PFSK-1 (cell line): Measurements from ENCODE around the gene CSTA.

Experiments used
- FOXP2 ChIP-seq: optimal IDR thresholded peaks from 2 replicates; pipeline ENCODE3; 2011; ENCODE audit warnings: borderline replicate concordance, control low read depth, inconsistent platforms; ENCODE audit not compliant: insufficient read depth; ENCODE audit errors: extremely low read length, extremely low read depth
- POLR2AphosphoS5 ChIP-seq: IDR thresholded peaks from 2 replicates; pipeline ENCODE4 v1.6.1; 2012; ENCODE audit warnings: low read depth, mild to moderate bottlenecking, control low read depth, low read length, moderate library complexity
- REST ChIP-seq, 2 experiments: IDR thresholded peaks; 2 replicates each; pipeline versions ENCODE4 v1.6.1 to v1.8.0; 2011 to 2012; ENCODE audit warnings: low read depth in 2 of 2, low read length in 2 of 2, control low read depth in 1 of 2, inconsistent platforms in 1 of 2, mild to moderate bottlenecking in 1 of 2, moderate library complexity in 1 of 2; ENCODE audit not compliant: insufficient read depth in 1 of 2
- SIN3A ChIP-seq: IDR thresholded peaks from 2 replicates; pipeline ENCODE4 v1.6.1; 2012; ENCODE audit warnings: mild to moderate bottlenecking, low read length, moderate library complexity, borderline replicate concordance; ENCODE audit not compliant: insufficient read depth
- TAF1 ChIP-seq: IDR thresholded peaks from 2 replicates; pipeline ENCODE4 v1.6.1; 2012; ENCODE audit warnings: low read length, control low read depth, borderline replicate concordance; ENCODE audit not compliant: insufficient read depth

The CSTA gene

DNA sequence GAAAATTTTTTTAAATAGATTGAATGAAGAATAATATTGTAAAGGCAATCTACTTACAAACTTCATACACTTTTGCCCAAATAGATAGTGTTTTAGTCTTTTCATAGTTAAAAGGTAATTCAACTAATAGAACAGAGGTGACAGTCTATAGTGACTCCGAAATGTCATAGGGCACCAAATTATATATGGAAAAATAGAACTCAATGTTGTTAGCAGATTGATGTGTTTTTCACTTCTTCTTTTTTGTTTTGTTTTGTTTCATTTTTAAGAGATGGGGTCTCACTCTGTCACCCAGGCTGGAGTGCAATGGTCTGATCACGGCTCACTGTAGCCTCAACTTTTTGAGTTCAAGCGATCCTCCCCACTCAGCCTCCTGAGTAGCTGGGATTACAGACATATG is 721 bp downstream of the CSTA start:
- TF ChIP-seq FOXP2 (no peak), SIN3A (no peak), POLR2AphosphoS5 (no peak), TAF1 (no peak), REST (IDR thresholded peaks at IDR 0.05; ENCODE audit: insufficient read depth in 1 of 2, low read depth in 2 of 2, low read length in 2 of 2) (no peak)

- TF ChIP-seq POLR2AphosphoS5 (no peak), REST (IDR thresholded peaks at IDR 0.05; ENCODE audit: insufficient read depth in 1 of 2, low read depth in 2 of 2, low read length in 2 of 2) (no peak), SIN3A (no peak), TAF1 (no peak), FOXP2 (no peak)
Measured at GRCh38 chr3:122331886-122332285, 6.8 kb downstream of the CSTA start.

DNA sequence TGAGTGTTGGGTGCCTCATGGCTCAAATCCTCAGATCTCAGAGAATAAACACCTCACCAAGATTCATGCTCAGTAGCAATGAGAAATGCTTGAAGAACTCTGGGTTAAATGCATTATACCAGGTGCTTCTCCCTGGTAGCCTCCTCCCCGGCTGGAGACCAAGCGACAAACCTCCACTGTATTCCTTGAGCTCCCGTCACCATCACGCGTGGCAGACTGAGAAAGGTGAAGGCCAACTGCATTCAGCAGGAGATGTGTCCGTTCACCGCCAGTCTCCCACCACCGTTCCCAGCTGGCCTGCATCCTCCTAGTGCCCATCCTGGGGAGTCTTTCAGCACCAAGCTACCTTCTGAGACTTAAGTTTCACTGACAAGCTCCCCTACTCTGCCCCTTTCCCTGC is 7.5 kb downstream of the CSTA start:
- TF ChIP-seq POLR2AphosphoS5 = no peak

DNA sequence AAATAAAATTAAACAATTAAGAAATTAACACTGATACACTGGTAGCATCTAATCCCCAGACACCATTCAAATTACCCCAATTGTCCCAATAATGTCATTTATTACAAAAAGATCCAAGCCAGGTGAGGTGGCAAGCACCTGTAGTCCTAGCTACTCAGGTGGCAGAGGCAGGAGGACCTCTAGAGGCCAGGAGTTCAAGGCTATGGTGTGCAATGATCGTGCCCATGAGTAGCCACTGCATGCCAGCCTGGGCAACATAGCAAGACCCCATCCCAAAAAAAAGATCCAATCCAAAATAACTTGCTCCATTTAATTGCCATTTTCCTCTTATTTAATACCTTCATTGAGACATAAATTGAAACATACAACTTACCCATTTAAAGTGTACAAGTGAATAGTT is 17.8 kb downstream of the CSTA start:
- TF ChIP-seq TAF1 = no peak
- no peak for TF ChIP-seq FOXP2
- TF ChIP-seq SIN3A = no peak
- TF ChIP-seq REST (IDR thresholded peaks at IDR 0.05; ENCODE audit: insufficient read depth in 1 of 2, low read depth in 2 of 2, low read length in 2 of 2) = no peak
- TF ChIP-seq POLR2AphosphoS5 = no peak

GRCh38 chr3:122343654-122344053 is 18.6 kb downstream of the CSTA start:
- TF ChIP-seq REST (IDR thresholded peaks at IDR 0.05; ENCODE audit: insufficient read depth in 1 of 2, low read depth in 2 of 2, low read length in 2 of 2) = no peak
- no peak for TF ChIP-seq TAF1
- TF ChIP-seq SIN3A = no peak
- no peak for TF ChIP-seq POLR2AphosphoS5
- no peak for TF ChIP-seq FOXP2

- TF ChIP-seq REST (IDR thresholded peaks at IDR 0.05; ENCODE audit: insufficient read depth in 1 of 2, low read depth in 2 of 2, low read length in 2 of 2) (no peak), SIN3A (no peak), FOXP2 (no peak)
Measured at GRCh38 chr3:122349171-122349570, 24.1 kb downstream of the CSTA start.
